Fibroblast of mammary gland (primary cell): ENCODE data around the gene PDZRN3.
A peak's percentile ranks its signal among the peaks of the same experiment; 100 is the strongest.

Experiments used
- DNase-seq: peaks from one replicate; pipeline ENCODE4 v3.0.0-alpha.2; 2010; ENCODE audit warnings: low read depth
- H3K4me3 ChIP-seq: 2 replicates; pipeline ENCODE4 v1.5.1; 2011; ENCODE audit warnings: low read depth, mild to moderate bottlenecking, low read length, moderate library complexity; ENCODE audit not compliant: control insufficient read depth
- TF ChIP-seq, protein P1 (sequence below): conservative IDR thresholded peaks from 2 replicates; pipeline ENCODE4 v1.5.1; 2011; ENCODE audit warnings: low read depth, low read length, inconsistent platforms; ENCODE audit not compliant: control insufficient read depth, insufficient read depth

The PDZRN3 gene

DNA sequence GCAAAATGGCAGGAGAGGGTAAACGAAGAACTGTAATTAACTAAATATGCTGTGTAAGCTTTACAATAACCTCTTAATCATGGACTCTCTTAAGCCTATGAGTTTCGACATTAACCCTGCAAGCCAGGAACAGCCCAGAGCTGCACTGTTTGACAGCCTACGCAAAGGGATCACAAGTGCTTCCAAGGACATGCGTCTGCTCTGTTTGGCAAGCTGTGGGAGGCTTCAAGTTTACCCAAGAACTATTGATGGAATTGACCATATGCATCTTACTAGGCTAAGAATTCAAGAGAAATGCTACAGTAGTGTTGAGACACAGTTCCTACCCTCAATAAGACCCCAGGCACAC is 66.0 kb downstream of the PDZRN3 start:
- no peak overlapping the region for H3K4me3 ChIP-seq
- peak; percentile 98 for DNase-seq
- TF ChIP-seq, protein P1, sequence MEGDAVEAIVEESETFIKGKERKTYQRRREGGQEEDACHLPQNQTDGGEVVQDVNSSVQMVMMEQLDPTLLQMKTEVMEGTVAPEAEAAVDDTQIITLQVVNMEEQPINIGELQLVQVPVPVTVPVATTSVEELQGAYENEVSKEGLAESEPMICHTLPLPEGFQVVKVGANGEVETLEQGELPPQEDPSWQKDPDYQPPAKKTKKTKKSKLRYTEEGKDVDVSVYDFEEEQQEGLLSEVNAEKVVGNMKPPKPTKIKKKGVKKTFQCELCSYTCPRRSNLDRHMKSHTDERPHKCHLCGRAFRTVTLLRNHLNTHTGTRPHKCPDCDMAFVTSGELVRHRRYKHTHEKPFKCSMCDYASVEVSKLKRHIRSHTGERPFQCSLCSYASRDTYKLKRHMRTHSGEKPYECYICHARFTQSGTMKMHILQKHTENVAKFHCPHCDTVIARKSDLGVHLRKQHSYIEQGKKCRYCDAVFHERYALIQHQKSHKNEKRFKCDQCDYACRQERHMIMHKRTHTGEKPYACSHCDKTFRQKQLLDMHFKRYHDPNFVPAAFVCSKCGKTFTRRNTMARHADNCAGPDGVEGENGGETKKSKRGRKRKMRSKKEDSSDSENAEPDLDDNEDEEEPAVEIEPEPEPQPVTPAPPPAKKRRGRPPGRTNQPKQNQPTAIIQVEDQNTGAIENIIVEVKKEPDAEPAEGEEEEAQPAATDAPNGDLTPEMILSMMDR, result no peak

DNA sequence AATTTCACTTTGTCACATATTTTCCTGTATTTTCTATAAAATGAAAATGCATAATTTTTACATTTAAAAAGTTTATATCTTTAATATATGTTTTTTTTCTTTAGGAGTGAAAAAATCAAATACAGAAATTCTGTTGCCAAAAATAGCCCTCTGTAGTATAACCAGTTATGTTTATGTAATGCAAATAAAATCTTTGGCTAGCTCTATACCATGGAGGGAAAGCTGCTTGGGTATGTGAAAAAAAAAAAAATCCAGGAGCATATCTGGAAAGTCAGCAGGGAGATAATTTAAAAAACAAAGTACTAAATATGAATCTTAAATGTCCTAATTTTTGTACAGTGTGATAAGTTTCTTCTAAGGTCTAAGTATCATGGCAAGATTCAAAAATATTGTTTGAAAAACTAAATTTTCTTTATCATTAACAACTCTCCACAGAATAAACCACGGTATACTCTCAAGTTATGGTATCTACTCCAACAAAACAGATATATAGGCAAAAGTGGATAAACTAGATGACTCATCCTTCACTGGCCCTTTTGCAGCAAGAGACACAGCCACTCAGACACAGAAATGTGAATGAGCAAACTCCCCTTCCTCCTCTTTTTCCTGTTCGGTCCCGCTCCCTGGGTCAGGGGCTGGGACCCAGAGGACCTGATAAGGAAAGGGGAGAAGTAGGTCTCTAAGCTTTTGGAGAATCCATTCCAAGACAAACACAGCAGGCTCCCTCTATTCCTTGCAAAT is 66.6 kb downstream of the PDZRN3 start:
- peak; percentile 87 for DNase-seq
- TF ChIP-seq, protein P1, result no peak
- H3K4me3 ChIP-seq, result no peak overlapping the region

DNA sequence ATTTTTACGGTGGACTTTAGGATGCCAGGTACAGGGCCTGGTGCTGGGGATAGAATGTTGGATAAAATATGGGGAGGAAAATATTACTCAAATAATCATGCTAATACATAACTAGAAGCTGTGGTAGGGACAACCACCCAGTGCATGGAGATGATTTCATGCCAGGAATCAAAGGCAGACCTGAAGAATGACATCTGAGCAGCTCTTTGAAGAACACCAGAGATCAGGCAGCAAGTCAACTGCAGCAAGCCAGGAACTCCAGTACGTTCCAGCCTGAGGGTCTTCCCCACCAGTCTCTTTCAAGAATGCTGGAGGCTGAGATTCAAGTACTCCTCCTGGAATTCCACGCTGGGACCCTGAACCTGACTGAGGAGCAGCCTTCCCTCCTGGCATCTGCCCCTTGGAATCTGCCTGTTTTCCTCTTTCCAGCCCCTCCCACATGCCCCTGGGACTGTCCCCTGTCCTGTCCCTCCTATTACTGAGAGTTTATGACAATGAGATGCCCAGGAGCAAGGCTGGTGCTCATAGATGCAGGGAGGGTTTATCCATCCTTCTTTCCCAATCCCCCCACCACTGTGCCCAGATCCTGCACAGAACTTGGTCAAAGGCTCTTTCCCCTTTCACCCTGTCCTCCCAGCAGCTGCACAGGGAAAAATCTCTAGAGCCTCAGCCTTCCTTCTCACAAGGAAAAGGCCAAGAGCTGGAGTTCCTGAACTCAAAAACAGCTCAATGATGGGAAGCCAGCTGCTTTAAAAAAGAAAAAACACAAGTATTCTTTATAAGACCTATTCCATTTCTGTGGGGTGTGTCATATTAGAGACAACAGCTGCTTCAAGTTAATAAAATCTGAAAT is 68.0 kb downstream of the PDZRN3 start:
- peak; percentile 73 for DNase-seq

DNA sequence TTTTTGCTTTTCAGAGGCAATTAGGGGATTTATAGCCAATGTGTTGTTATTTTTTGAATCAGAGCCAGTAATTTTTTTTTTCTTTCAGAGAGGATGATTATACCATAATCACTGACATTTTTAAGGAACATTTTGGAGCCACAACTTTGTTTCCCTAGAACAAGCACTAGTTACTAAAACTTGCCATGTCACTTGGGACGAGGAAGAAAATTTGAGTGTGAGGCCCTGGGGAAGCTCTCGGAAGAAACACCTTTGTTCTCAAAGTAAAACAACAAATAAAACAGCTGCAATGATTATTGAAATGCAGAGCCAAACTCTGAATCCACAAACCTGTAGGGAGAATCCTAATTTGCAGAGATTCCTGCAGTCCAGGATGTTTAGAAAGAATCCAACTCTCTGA is 69.7 kb downstream of the PDZRN3 start:
- TF ChIP-seq, protein P1, result no peak
- no peak for DNase-seq
- no peak overlapping the region for H3K4me3 ChIP-seq

More for the DNA sequence above, 68.0 kb downstream of the PDZRN3 start:
- no peak overlapping the region for H3K4me3 ChIP-seq
- TF ChIP-seq, protein P1, result no peak

DNA sequence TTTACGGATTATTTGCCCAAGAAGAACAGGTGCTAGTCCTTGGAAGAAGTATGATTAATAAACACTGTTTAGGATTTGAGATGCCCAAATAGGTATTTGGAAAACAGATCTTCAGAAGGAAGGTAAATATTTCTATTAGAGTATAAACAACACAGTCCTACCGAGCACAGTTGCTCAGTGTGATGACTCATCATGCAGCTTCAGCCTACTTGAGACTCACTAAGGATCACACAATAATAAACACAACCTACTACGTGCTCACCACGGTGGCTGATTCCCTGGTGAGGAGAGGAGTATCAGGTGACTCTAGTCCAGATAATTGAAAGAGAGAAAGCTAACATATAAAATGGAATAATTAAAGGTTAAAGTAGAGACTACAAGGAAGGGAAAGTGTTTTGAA is 72.0 kb downstream of the PDZRN3 start:
- no peak overlapping the region for H3K4me3 ChIP-seq
- TF ChIP-seq, protein P1, result no peak
- DNase-seq, result peak; percentile 75

DNA sequence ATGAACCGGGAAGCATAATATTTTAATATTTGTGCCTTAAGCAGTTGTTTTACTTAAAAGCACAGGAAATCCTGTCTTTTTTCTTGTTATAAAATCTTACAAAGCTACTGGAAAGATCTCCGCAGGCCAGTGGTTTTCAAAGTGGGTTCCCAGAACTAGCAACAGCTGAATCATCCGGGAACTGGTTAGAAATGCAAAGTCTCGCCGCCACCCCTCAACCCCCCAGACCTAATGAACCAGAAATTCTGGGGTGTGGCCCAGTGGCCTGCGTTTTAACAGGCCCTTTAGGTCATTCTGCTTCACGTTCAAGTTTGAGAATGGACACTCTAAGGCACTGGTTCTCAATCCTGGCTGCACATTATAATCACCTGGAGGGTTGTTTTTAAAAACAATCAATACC is 74.7 kb downstream of the PDZRN3 start:
- H3K4me3 ChIP-seq, result no peak overlapping the region
- TF ChIP-seq, protein P1, result no peak
- DNase-seq, result peak; percentile 31
